B cell (primary cell): ENCODE data around the gene ZIC2. TPM values are rescaled to one million over a fixed set of nuclear protein-coding genes. Genes with fewer than 3 reads are reported as not detected.

Source experiments
- ATAC-seq: fragments of 200-7000 bp; cut with Tn5 transposase; one replicate; pipeline ENCODE4 v1.10.0; 2021; ENCODE audit warnings: low read depth, mild to moderate bottlenecking, moderate number of reproducible peaks, moderate library complexity
- CTCF ChIA-PET: fragments of 350-600 bp; sonication (Branson Sonifier 250); formaldehyde crosslinking; loops from one replicate; lab custom pipeline; 2021; ENCODE audit warnings: antibody characterized with exemption, inconsistent platforms; lab: Charles Lee
- POLR2A ChIA-PET: fragments of 350-600 bp; sonication (Branson Sonifier 250); formaldehyde crosslinking; loops from one replicate; lab custom pipeline; 2021; ENCODE audit warnings: antibody characterized with exemption; lab: Charles Lee
- DNase-seq: peaks from one replicate; pipeline ENCODE4 v3.0.0; 2013
- H2AFZ ChIP-seq: 2 replicates; pipeline ENCODE4 v1.6.1; 2012; ENCODE audit warnings: mild to moderate bottlenecking, low read depth, low read length; ENCODE audit not compliant: insufficient read depth, poor library complexity, severe bottlenecking
- H3K27ac ChIP-seq, 2 donors: 1 replicate in 1 of 2; 2 replicates in 1 of 2; pipeline ENCODE4 v1.5.1; 2012 to 2013; ENCODE audit warnings: low read length in 2 of 2, mild to moderate bottlenecking in 2 of 2, moderate library complexity in 1 of 2
- H3K27me3 ChIP-seq, 4 experiments: fragments of 200-600 bp in 1 of 4; sonication (generic) in 1 of 4; replicated peaks in 1 of 4; 1 replicate in 2 of 4; 2 replicates in 2 of 4; pipeline versions ENCODE4 v1.6.1 to v1.7.0; 2013 to 2016; ENCODE audit warnings: low read length in 3 of 4, mild to moderate bottlenecking in 2 of 4, mixed read lengths in 1 of 4, moderate library complexity in 1 of 4; ENCODE audit not compliant: insufficient read depth in 4 of 4, control insufficient read depth in 3 of 4; ENCODE audit errors: control extremely low read depth in 1 of 4
- H3K36me3 ChIP-seq, 2 experiments: replicated peaks in 1 of 2; 1 replicate in 1 of 2; 2 replicates in 1 of 2; pipeline versions ENCODE4 v1.6.1 to v1.7.1; 2013; ENCODE audit warnings: low read length in 1 of 2; ENCODE audit not compliant: insufficient read depth in 2 of 2, control insufficient read depth in 1 of 2; ENCODE audit errors: control extremely low read depth in 1 of 2, extremely low read depth in 1 of 2
- H3K4me1 ChIP-seq, 2 donors: fragments of 200-600 bp in 1 of 2; sonication (generic) in 1 of 2; 1 replicate in 1 of 2; 2 replicates in 1 of 2; pipeline versions ENCODE4 v1.5.1 to v1.6.1; 2013 to 2017; ENCODE audit warnings: low read length in 2 of 2; ENCODE audit not compliant: control insufficient read depth in 2 of 2, insufficient read depth in 2 of 2
- H3K4me2 ChIP-seq: replicated peaks from 2 replicates; pipeline ENCODE3; 2012; ENCODE audit warnings: mild to moderate bottlenecking, low read depth, low read length; ENCODE audit not compliant: poor library complexity, severe bottlenecking
- H3K4me3 ChIP-seq, 5 experiments: fragments of 200-600 bp in 1 of 5; sonication (generic) in 1 of 5; 1 replicate in 3 of 5; 2 replicates in 2 of 5; pipeline versions ENCODE4 v1.5.1 to v1.7.0; 2011 to 2016; ENCODE audit warnings: low read length in 4 of 5, mild to moderate bottlenecking in 4 of 5, low read depth in 2 of 5, control low read depth in 1 of 5, moderate library complexity in 1 of 5; ENCODE audit not compliant: insufficient read depth in 1 of 5; ENCODE audit errors: control extremely low read depth in 1 of 5, extremely low read depth in 1 of 5
- H3K79me2 ChIP-seq: fragments of 200-600 bp; sonication (generic); one replicate; pipeline ENCODE4 v1.6.0; 2016; ENCODE audit warnings: low read length; ENCODE audit not compliant: control insufficient read depth, insufficient read depth
- H3K9ac ChIP-seq: fragments of 200-600 bp; sonication (generic); 2 replicates; pipeline ENCODE4 v1.6.1; 2017; ENCODE audit warnings: mild to moderate bottlenecking, low read length, moderate library complexity
- H3K9me3 ChIP-seq, 3 donors: one replicate each; pipeline versions ENCODE4 v1.6.1 to v1.7.1; 2013; ENCODE audit warnings: low read length in 2 of 3; ENCODE audit not compliant: control insufficient read depth in 2 of 3, insufficient read depth in 1 of 3; ENCODE audit errors: control extremely low read depth in 1 of 3
- H4K20me1 ChIP-seq: 2 replicates; pipeline ENCODE4 v1.6.0; 2012; ENCODE audit warnings: mild to moderate bottlenecking, low read length; ENCODE audit not compliant: insufficient read depth, control insufficient read depth, poor library complexity, severe bottlenecking
- H3K27ac Mint-ChIP-seq: one replicate; pipeline ENCODE4 v1.8.0; 2021; ENCODE audit warnings: mixed read lengths
- H3K27me3 Mint-ChIP-seq: one replicate; pipeline ENCODE4 v1.8.0; 2021; ENCODE audit warnings: mixed read lengths
- H3K4me1 Mint-ChIP-seq: one replicate; pipeline ENCODE4 v1.8.0; 2021; ENCODE audit warnings: mixed read lengths
- H3K4me3 Mint-ChIP-seq: one replicate; pipeline ENCODE4 v1.8.0; 2021; ENCODE audit warnings: mixed read lengths
- H3K9me3 Mint-ChIP-seq: one replicate; pipeline ENCODE4 v1.8.0; 2022; ENCODE audit warnings: mixed read lengths; ENCODE audit not compliant: insufficient read depth
- EZH2 ChIP-seq: IDR thresholded peaks from 2 replicates; pipeline ENCODE4 v1.6.1; 2012; ENCODE audit warnings: borderline replicate concordance, low read depth, mild to moderate bottlenecking, moderate library complexity, low read length; ENCODE audit not compliant: insufficient read depth, poor library complexity, severe bottlenecking
- WGBS: methylation state at CpG from one replicate; pipeline ENCODE4 v1.1.5; 2013; ENCODE audit warnings: missing lambda C conversion rate; ENCODE audit not compliant: insufficient coverage; 5-methylcytosine and 5-hydroxymethylcytosine counted together
- intact Hi-C: fragments of 100-400 bp; cut with micrococcal nuclease; formaldehyde crosslinking; loops from one replicate; pipeline ENCODE4 v1.10.0; 2022
- polyA plus RNA-seq: library from polyadenylated mRNA; depleted of rRNA; stranded (reverse); fragments of >200 nt; gene quantifications from 2 replicates; pipeline ENCODE4 v1.2.3, GENCODE V29; 2012
- total RNA-seq, 2 donors: library from RNA; stranded (reverse); fragments of 120-200 nt in 1 of 2; gene quantifications; 1 replicate in 1 of 2; 2 replicates in 1 of 2; pipeline versions ENCODE4 v1.2.3 to v1.2.4, GENCODE V29; 2013 to 2022
- TF ChIP-seq, protein P1 (sequence below): fragments of 200-600 bp; IDR thresholded peaks from one replicate; pipeline ENCODE4 v1.8.0; 2022; ENCODE audit warnings: antibody characterized with exemption, mild to moderate bottlenecking

The ZIC2 gene
- total and polyA plus RNA-seq, 2 donors (not counting 1 experiment from before 2014, with no cell fraction given), result not detected

DNA sequence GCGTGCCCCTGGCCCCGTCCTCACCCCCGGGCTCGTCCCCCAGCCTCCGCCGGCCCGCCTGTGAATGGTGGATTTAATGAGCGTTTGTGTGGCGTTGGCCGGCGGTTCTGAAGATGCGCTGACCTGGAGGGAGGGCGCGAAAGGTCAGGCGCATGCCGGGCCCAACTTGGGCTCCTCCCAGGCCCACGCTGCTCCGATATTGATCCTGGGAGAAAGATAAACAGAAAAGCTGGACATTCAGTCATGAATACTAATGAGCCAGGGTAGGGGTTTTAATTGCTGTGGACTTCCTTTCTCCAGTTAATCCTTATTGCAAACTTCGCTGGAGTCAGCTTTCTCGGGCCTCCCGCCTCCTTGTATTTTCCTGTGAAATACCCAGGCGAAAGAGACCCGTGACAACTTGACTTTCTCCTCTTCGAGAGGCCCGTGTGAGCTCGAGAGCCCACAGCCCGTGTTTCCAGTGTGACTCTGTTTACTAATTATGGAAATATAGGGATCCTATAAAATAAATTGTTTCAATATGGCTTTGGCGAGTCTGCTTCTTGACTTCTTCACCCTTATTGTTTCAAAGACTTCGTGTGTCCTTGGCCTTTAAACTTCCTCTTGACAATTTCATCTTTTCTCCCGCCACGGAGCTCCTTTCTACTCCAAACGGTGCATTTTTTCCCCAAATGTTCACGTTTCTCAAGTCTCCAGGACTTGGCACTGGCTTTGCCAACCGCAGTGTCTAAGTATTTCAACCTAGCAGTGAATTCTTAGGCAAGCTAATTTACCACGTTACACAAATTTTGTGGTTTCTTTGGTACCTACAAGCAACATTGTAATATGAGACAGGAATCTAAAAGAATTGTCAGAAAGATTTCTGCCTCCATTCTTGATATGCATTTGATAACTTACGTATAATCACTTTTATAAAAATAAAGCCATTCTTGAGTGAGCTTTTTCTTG lies 10.5 kb downstream of the ZIC2 start:
- Histone ChIP-seq H3K79me2 (no peaks in the 10 kb centered on the region), H3K27me3 (peaks cover 8 to 99% (median 79%) of the 10 kb centered on the region in 4 experiments), H4K20me1 (no peaks in the 10 kb centered on the region), H3K9ac (no peak overlapping the region), H3K4me3 (no peak overlapping the region), H3K4me2 (no peak overlapping the region), H3K9me3 (peaks cover 4 to 59% (median 37%) of the 10 kb centered on the region in 3 donors), H3K27ac (no peak overlapping the region), H3K36me3 (no peaks in the 10 kb centered on the region), H2AFZ (no peak overlapping the region), H3K4me1 (peaks cover 26 to 50% of the 10 kb centered on the region in 2 donors)
- Mint-ChIP-seq H3K9me3 (peaks cover 3% of the 10 kb centered on the region), H3K27ac (no peak overlapping the region), H3K27me3 (peaks cover 87% of the 10 kb centered on the region), H3K4me1 (peaks cover 10% of the 10 kb centered on the region), H3K4me3 (no peak overlapping the region)
- WGBS, result 16% methylated on average over 27 of the region's 36 CpGs
- ChIA-PET CTCF (no interaction called here), POLR2A (no interaction called here)
- intact Hi-C loops, result no loop called here
- TF ChIP-seq EZH2, result no peak
- TF ChIP-seq, protein P1, sequence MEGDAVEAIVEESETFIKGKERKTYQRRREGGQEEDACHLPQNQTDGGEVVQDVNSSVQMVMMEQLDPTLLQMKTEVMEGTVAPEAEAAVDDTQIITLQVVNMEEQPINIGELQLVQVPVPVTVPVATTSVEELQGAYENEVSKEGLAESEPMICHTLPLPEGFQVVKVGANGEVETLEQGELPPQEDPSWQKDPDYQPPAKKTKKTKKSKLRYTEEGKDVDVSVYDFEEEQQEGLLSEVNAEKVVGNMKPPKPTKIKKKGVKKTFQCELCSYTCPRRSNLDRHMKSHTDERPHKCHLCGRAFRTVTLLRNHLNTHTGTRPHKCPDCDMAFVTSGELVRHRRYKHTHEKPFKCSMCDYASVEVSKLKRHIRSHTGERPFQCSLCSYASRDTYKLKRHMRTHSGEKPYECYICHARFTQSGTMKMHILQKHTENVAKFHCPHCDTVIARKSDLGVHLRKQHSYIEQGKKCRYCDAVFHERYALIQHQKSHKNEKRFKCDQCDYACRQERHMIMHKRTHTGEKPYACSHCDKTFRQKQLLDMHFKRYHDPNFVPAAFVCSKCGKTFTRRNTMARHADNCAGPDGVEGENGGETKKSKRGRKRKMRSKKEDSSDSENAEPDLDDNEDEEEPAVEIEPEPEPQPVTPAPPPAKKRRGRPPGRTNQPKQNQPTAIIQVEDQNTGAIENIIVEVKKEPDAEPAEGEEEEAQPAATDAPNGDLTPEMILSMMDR, result no peak
- DNase-seq (peak; percentile 21), ATAC-seq (no peak)

DNA sequence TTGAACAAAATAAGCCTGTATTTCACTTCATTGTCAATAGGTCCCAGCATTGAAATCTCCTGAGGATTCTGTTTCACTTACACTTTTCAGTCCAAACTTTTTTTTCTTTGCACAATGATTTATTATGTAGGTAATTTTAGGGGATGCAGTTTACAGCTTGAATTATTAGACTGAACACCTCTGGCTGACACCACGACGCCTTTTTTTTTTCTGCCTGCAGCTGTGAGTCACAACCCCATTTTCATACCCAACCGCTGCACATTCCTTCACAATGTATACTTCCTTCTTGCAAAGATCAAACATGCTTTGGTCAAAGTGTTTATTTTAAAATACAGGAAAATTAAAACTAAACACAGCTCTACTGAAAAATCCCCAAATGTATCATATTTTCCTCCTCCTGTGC lies 11.4 kb downstream of the ZIC2 start:
- ChIA-PET CTCF (no interaction called here), POLR2A (no interaction called here)
- H3K4me1 ChIP-seq, result peaks cover 26 to 49% of the 10 kb centered on the region in 2 donors
- H3K4me2 ChIP-seq, result no peak overlapping the region
- no peaks in the 10 kb centered on the region for H3K79me2 ChIP-seq
- TF ChIP-seq EZH2, result no peak
- TF ChIP-seq, protein P1, result no peak
- H3K36me3 ChIP-seq, result no peaks in the 10 kb centered on the region
- intact Hi-C loops, result no loop called here
- peaks cover 8 to 99% (median 76%) of the 10 kb centered on the region in 4 experiments for H3K27me3 ChIP-seq
- Mint-ChIP-seq H3K9me3 (peaks cover 3% of the 10 kb centered on the region), H3K27me3 (peaks cover 79% of the 10 kb centered on the region), H3K4me1 (peaks cover 10% of the 10 kb centered on the region), H3K27ac (no peak overlapping the region), H3K4me3 (no peak overlapping the region)
- no peak overlapping the region for H3K9ac ChIP-seq
- H3K27ac ChIP-seq, result no peak overlapping the region
- no CpG with 5 or more reads among the region's 3 CpGs for WGBS
- ATAC-seq (no peak), DNase-seq (peak; percentile 12)
- H3K4me3 ChIP-seq, result no peak overlapping the region
- H3K9me3 ChIP-seq, result peaks cover 4 to 60% (median 35%) of the 10 kb centered on the region in 3 donors
- no peaks in the 10 kb centered on the region for H4K20me1 ChIP-seq
- no peak overlapping the region for H2AFZ ChIP-seq
